SK-N-SH (cell line): ENCODE measurements around the gene NOXA1. TPM values are rescaled to one million over a fixed set of nuclear protein-coding genes. Genes with fewer than 3 reads are reported as not detected.

Experiments
- CTCF ChIA-PET: fragments of 300-600, 350-600 bp; formaldehyde crosslinking; extraction: SDS; loops from one replicate; lab custom pipeline; 2021; lab: Yijun Ruan, JAX
- POLR2A ChIA-PET: fragments of 350-600 bp; sonication (Branson Sonifier 250); formaldehyde crosslinking; extraction: SDS; loops from one replicate; lab custom pipeline; 2020; ENCODE audit warnings: antibody characterized with exemption, inconsistent platforms; lab: Yijun Ruan, JAX
- DNase-seq: peaks from one replicate; pipeline ENCODE4 v3.0.0; 2012
- H2AFZ ChIP-seq: fragments of 200-600 bp; sonication (generic); 2 replicates; pipeline ENCODE4 v1.8.1; 2016; ENCODE audit warnings: antibody characterized with exemption, mild to moderate bottlenecking, low read depth
- H3F3A ChIP-seq: fragments of 200-600 bp; sonication (generic); replicated peaks from 2 replicates; pipeline ENCODE3; 2016; ENCODE audit warnings: antibody characterized with exemption, mild to moderate bottlenecking; ENCODE audit not compliant: insufficient read depth
- H3K27ac ChIP-seq, 2 experiments: fragments of 200-500 bp in 1 of 2; fragments of 200-600 bp in 1 of 2; sonication (Bioruptor generic) in 1 of 2; sonication (generic), shearing (Covaris generic) in 1 of 2; 2 replicates each; pipeline versions ENCODE4 v1.5.1 to v1.6.1; 2014 to 2016; ENCODE audit warnings: low read depth in 2 of 2, inconsistent platforms in 1 of 2, low read length in 1 of 2, mild to moderate bottlenecking in 1 of 2, mixed read lengths in 1 of 2
- H3K27me3 ChIP-seq: fragments of 200-600 bp; sonication (generic), shearing (Covaris generic); 2 replicates; pipeline ENCODE4 v1.6.1; 2016; ENCODE audit warnings: mixed run types; ENCODE audit not compliant: insufficient read depth
- H3K36me3 ChIP-seq, 2 experiments: fragments of 200-500 bp in 1 of 2; fragments of 200-600 bp in 1 of 2; sonication (Bioruptor generic) in 1 of 2; sonication (generic) in 1 of 2; replicated peaks in 1 of 2; 2 replicates each; pipeline versions ENCODE3 to v1.5.1; 2014 to 2016; ENCODE audit warnings: low read length in 1 of 2, mild to moderate bottlenecking in 1 of 2; ENCODE audit not compliant: insufficient read depth in 2 of 2, control insufficient read depth in 1 of 2
- H3K4me1 ChIP-seq, 2 experiments: fragments of 200-500 bp in 1 of 2; fragments of 200-600 bp in 1 of 2; sonication (Bioruptor generic) in 1 of 2; sonication (generic), shearing (Covaris generic) in 1 of 2; 2 replicates each; pipeline versions ENCODE4 v1.5.1 to v1.6.1; 2014 to 2016; ENCODE audit warnings: low read depth in 1 of 2, low read length in 1 of 2, mixed run types in 1 of 2; ENCODE audit not compliant: insufficient read depth in 2 of 2, control insufficient read depth in 1 of 2
- H3K4me2 ChIP-seq: fragments of 200-600 bp; sonication (generic), shearing (Covaris generic); 2 replicates; pipeline ENCODE4 v1.6.1; 2017; ENCODE audit warnings: mixed run types
- H3K4me3 ChIP-seq, 2 experiments: fragments of 200-500 bp in 1 of 2; fragments of 200-600 bp in 1 of 2; sonication (Bioruptor generic) in 1 of 2; sonication (generic), shearing (Covaris generic) in 1 of 2; 2 replicates each; pipeline versions ENCODE4 v1.5.1 to v1.8.1; 2014 to 2016; ENCODE audit warnings: low read depth in 2 of 2, inconsistent platforms in 1 of 2, low read length in 1 of 2, mild to moderate bottlenecking in 1 of 2, mixed read lengths in 1 of 2, moderate library complexity in 1 of 2
- H3K79me2 ChIP-seq: fragments of 200-600 bp; sonication (generic); 2 replicates; pipeline ENCODE4 v1.8.1; 2017; ENCODE audit warnings: mild to moderate bottlenecking; ENCODE audit not compliant: insufficient read depth
- H3K9ac ChIP-seq: fragments of 200-600 bp; sonication (generic); 2 replicates; pipeline ENCODE4 v1.6.1; 2017; ENCODE audit warnings: mixed run types
- H3K9me2 ChIP-seq: fragments of 200-600 bp; sonication (generic); 2 replicates; pipeline ENCODE4 v1.6.1; 2017; ENCODE audit warnings: mixed run types
- H3K9me3 ChIP-seq: fragments of 200-600 bp; sonication (generic); 2 replicates; pipeline ENCODE4 v1.6.1; 2017; ENCODE audit warnings: mixed run types, mild to moderate bottlenecking, moderate library complexity
- H4K20me1 ChIP-seq: fragments of 200-600 bp; sonication (generic); 2 replicates; pipeline ENCODE4 v1.6.1; 2017; ENCODE audit warnings: mild to moderate bottlenecking, mixed run types; ENCODE audit not compliant: insufficient read depth
- FOXJ3 ChIP-seq: sonication (generic); formaldehyde crosslinking; IDR thresholded peaks from 2 replicates; pipeline ENCODE4 v1.5.1; 2020; ENCODE audit warnings: mild to moderate bottlenecking, missing genetic modification reagents
- IRF3 ChIP-seq: fragments of 150-350 bp; IDR thresholded peaks from 2 replicates; pipeline ENCODE4 v1.6.1; 2016; ENCODE audit warnings: mild to moderate bottlenecking, low read depth, low read length
- PBX3 ChIP-seq: IDR thresholded peaks from 2 replicates; pipeline ENCODE4; 2012
- RCOR1 ChIP-seq: fragments of 150-350 bp; IDR thresholded peaks from 2 replicates; pipeline ENCODE4 v1.6.1; 2017; ENCODE audit warnings: antibody characterized with exemption, low read length
- RXRA ChIP-seq: IDR thresholded peaks from 2 replicates; pipeline ENCODE4 v1.4.0; 2012; ENCODE audit warnings: low read depth, mild to moderate bottlenecking, borderline replicate concordance
- YY1 ChIP-seq: IDR thresholded peaks from 2 replicates; pipeline ENCODE4 v1.4.0; 2012; ENCODE audit warnings: low read depth, mild to moderate bottlenecking
- WGBS: methylation state at CpG from one replicate; pipeline ENCODE4 v1.1.6; 2017; ENCODE audit warnings: low lambda C conversion rate; 5-methylcytosine and 5-hydroxymethylcytosine counted together
- polyA plus RNA-seq, 3 experiments: library from polyadenylated mRNA; depleted of rRNA; stranded (reverse); fragments of >200 nt; gene quantifications; 2 replicates each; pipeline ENCODE4 v1.2.3, GENCODE V29; 2012
- TF ChIP-seq, protein P1 (sequence below): IDR thresholded peaks from 2 replicates; pipeline ENCODE4 v1.4.0; 2012; ENCODE audit warnings: low read depth

The NOXA1 gene
- polyA plus RNA-seq, 1 of the 3 experiments (the other 2 are of a cell fraction): 0.39 TPM

DNA sequence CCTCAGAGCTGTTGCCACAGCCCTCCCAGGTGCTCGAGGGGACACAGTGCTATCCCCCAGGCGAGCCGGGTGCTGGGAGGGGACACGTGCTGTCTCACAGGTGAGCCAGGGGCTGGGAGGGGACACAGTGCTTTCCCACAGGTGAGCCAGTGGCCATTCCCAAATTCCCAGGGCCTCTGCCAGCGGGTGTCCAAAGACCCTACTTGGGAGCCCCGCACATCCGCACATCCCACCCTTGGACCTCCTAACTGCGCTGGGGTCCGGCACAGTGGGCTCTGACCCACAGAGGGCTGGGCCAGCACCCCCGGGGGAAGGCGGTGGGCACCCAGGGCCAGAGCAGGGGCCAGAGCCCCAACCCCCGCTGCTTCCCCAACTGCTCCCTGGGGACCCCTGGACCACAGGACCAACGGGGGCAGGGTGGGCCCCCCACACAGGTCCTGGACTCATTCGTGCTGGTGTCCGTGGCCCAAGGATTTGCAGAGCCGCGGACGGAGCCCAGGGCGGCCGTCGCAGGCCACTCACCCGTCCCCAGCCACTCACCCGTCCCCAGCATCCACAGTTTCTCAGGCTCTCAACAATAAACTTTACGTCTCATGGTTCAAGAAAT, 18.1 kb upstream of the NOXA1 start:
- Histone ChIP-seq H3K4me3 (no peak overlapping the region; a peak in 1 of 4 replicates), H3K79me2 (no peaks in the 10 kb centered on the region), H3K9me2 (no peaks in the 10 kb centered on the region), H3K4me2 (0 out of 2 replicates have a peak overlapping the region, but pooled peaks have one; percentile 11), H3K9ac (no peak overlapping the region), H3K36me3 (no peaks in the 10 kb centered on the region), H4K20me1 (no peaks in the 10 kb centered on the region), H3F3A (peaks cover 7% of the 10 kb centered on the region), H3K4me1 (peaks cover 6 to 7% of the 10 kb centered on the region in 2 experiments; a peak in 2 of 4 replicates), H3K27me3 (no peaks in the 10 kb centered on the region), H2AFZ (no peak overlapping the region), H3K9me3 (no peaks in the 10 kb centered on the region), H3K27ac (no peak overlapping the region; a peak in 1 of 4 replicates)
- ChIA-PET CTCF (interaction anchor here (1.4 to 1.7 kb wide), 3 partner anchors 13 to 118 kb away, joined by 3 to 9 read pairs (median 5); partner anchors contain the start of gene NRARP), POLR2A (no interaction called here)
- no peak for DNase-seq
- TF ChIP-seq IRF3 (no peak), FOXJ3 (CRISPR knock-in tag) (no peak), YY1 (no peak), RXRA (no peak)
- TF ChIP-seq, protein P1, sequence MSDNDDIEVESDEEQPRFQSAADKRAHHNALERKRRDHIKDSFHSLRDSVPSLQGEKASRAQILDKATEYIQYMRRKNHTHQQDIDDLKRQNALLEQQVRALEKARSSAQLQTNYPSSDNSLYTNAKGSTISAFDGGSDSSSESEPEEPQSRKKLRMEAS: no peak
- WGBS: 96% methylated on average over 14 of the region's 24 CpGs

DNA sequence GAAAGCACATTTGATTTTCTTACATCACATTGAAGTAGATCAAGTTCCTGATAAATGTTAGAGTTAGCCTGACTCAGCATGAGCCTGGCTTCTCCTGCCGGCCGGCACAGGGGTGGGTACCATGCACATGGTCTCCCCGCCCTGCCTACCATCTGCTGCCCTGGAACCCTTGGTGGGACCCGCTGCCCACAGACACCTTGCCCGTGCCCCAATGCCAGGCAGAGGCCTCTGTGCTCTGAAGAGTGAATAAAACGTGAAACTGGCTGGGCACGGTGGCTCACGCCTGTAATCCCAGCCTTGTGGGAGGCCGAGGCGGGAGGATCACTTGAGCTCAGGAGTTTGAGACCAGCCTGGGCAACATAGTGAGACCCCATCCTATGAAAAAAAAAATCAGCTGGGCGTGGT, 17.5 kb upstream of the NOXA1 start:
- Histone ChIP-seq H3K27me3 (no peaks in the 10 kb centered on the region), H3K9me2 (no peaks in the 10 kb centered on the region), H3K79me2 (peaks cover 4% of the 10 kb centered on the region; the same call in 1 of the 2 replicates), H3F3A (peaks cover 7% of the 10 kb centered on the region), H4K20me1 (no peaks in the 10 kb centered on the region), H3K27ac (no peak overlapping the region; a peak in 1 of 4 replicates), H3K9me3 (no peaks in the 10 kb centered on the region), H2AFZ (no peak overlapping the region), H3K4me3 (no peak overlapping the region; a peak in 1 of 4 replicates), H3K36me3 (no peaks in the 10 kb centered on the region), H3K4me2 (peak overlapping the region; percentile 11; the same call in 1 of the 2 replicates), H3K9ac (no peak overlapping the region), H3K4me1 (peaks cover 7 to 8% of the 10 kb centered on the region in 2 experiments; a peak in 2 of 4 replicates)
- TF ChIP-seq YY1 (no peak), PBX3 (0 out of 2 replicates have a peak, but pooled peaks have one; percentile 11), RCOR1 (no peak)
- TF ChIP-seq, protein P1: no peak
- ChIA-PET POLR2A (no interaction called here), CTCF (interaction anchor here (1.5 kb wide), 1 partner anchor 119 kb away, joined by 5 read pairs; no protein-coding TSS in a partner anchor)
- DNase-seq: no peak
- WGBS: 84% methylated on average over 10 of the region's 11 CpGs
